Measurements from ENCODE around the gene SMARCD3. TPM values are rescaled to one million over a fixed set of nuclear protein-coding genes. Genes with fewer than 3 reads are reported as not detected.

Gene SMARCD3
- total RNA-seq, 1 experiment from 2014 or later: 30.3 TPM

DNA sequence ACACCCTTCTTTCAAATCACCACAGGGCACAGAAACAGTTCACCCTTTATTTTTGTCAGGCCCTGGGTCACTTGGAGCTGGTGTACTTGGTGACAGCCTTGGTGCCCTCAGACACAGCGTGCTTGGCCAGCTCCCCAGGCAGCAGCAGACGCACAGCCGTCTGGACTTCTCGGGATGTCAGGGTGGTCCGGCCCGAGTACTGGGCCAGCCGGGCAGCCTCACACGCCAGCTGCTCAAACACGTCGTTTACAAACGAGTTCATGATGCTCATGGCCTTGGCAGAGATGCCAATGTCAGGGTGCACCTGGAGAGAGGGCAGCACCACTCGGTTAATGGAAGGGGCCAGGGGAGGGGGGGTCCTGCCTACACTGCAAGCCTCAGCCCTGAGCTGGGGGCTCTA lies 40.7 kb downstream of the SMARCD3 start:
- H3K9ac ChIP-seq (ENCODE audit: low read length): no peak overlapping the region
- H3K4me1 ChIP-seq (ENCODE audit: control insufficient read depth in 1 of 2, insufficient read depth in 2 of 2, low read length in 2 of 2): no peaks in the 10 kb centered on the region
- intact Hi-C loops (cut with micrococcal nuclease): no loop called here
- DNase-seq (ENCODE audit: low read depth, low spot score) (no peak), ATAC-seq (no peak)
- no peak overlapping the region for H3K4me2 ChIP-seq (ENCODE audit: low read length)
- POLR2A ChIA-PET: no interaction called here
- peaks cover 0 to 6% of the 10 kb centered on the region in 2 experiments; a peak in 2 of 4 replicates for H3K36me3 ChIP-seq (ENCODE audit: control insufficient read depth in 1 of 2, insufficient read depth in 2 of 2, low read length in 2 of 2)
- H3K27me3 ChIP-seq (ENCODE audit: insufficient read depth, low read length): no peaks in the 10 kb centered on the region
- H3K79me2 ChIP-seq (ENCODE audit: insufficient read depth, low read length): no peaks in the 10 kb centered on the region
- no peaks in the 10 kb centered on the region for H3K9me2 ChIP-seq (ENCODE audit: insufficient read depth)
- no peaks in the 10 kb centered on the region for H3K9me3 ChIP-seq (ENCODE audit: control insufficient read depth in 1 of 2, insufficient read depth in 1 of 2, low read depth in 1 of 2, low read length in 2 of 2)
- RAD21 ChIA-PET (ENCODE audit: low non-redundant PET in 1 of 2, low total read pairs in 2 of 2, uncharacterized antibody in 2 of 2, unreplicated experiment in 2 of 2): no interaction called here
- TF ChIP-seq, protein P1, sequence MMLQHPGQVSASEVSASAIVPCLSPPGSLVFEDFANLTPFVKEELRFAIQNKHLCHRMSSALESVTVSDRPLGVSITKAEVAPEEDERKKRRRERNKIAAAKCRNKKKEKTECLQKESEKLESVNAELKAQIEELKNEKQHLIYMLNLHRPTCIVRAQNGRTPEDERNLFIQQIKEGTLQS (IDR thresholded peaks at IDR 0.05): no peak
- TF ChIP-seq REST (IDR thresholded peaks at IDR 0.05; ENCODE audit: low read depth): no peak
- no peak for TF ChIP-seq ZFX (IDR thresholded peaks at IDR 0.05)
- no peak for TF ChIP-seq FOSL1 (IDR thresholded peaks at IDR 0.05; ENCODE audit: low read depth)
- TF ChIP-seq POLR2A (IDR thresholded peaks at IDR 0.05; ENCODE audit: borderline replicate concordance, extremely low read depth, insufficient read depth, insufficient read length): no peak
- TF ChIP-seq YY1 (IDR thresholded peaks at IDR 0.05; ENCODE audit: extremely low read depth, insufficient replicate concordance, low read depth, low read length): no peak
- TF ChIP-seq, protein P2, sequence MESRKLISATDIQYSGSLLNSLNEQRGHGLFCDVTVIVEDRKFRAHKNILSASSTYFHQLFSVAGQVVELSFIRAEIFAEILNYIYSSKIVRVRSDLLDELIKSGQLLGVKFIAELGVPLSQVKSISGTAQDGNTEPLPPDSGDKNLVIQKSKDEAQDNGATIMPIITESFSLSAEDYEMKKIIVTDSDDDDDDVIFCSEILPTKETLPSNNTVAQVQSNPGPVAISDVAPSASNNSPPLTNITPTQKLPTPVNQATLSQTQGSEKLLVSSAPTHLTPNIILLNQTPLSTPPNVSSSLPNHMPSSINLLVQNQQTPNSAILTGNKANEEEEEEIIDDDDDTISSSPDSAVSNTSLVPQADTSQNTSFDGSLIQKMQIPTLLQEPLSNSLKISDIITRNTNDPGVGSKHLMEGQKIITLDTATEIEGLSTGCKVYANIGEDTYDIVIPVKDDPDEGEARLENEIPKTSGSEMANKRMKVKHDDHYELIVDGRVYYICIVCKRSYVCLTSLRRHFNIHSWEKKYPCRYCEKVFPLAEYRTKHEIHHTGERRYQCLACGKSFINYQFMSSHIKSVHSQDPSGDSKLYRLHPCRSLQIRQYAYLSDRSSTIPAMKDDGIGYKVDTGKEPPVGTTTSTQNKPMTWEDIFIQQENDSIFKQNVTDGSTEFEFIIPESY (IDR thresholded peaks at IDR 0.05; ENCODE audit: extremely low read depth, insufficient replicate concordance, low read length): no peak
- no peak for TF ChIP-seq EZH2phosphoT487 (IDR thresholded peaks at IDR 0.05; ENCODE audit: borderline replicate concordance)
- TF ChIP-seq POLR2AphosphoS5 (IDR thresholded peaks at IDR 0.05; ENCODE audit: low read depth, low read length): no peak
- no peak for TF ChIP-seq CBX3 (IDR thresholded peaks at IDR 0.05; ENCODE audit: low read depth)
- TF ChIP-seq, protein P3, sequence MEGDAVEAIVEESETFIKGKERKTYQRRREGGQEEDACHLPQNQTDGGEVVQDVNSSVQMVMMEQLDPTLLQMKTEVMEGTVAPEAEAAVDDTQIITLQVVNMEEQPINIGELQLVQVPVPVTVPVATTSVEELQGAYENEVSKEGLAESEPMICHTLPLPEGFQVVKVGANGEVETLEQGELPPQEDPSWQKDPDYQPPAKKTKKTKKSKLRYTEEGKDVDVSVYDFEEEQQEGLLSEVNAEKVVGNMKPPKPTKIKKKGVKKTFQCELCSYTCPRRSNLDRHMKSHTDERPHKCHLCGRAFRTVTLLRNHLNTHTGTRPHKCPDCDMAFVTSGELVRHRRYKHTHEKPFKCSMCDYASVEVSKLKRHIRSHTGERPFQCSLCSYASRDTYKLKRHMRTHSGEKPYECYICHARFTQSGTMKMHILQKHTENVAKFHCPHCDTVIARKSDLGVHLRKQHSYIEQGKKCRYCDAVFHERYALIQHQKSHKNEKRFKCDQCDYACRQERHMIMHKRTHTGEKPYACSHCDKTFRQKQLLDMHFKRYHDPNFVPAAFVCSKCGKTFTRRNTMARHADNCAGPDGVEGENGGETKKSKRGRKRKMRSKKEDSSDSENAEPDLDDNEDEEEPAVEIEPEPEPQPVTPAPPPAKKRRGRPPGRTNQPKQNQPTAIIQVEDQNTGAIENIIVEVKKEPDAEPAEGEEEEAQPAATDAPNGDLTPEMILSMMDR (IDR thresholded peaks at IDR 0.05 in 2 of 3, conservative IDR thresholded peaks at IDR 0.05 in 1 of 3; ENCODE audit: borderline replicate concordance in 1 of 3, insufficient read depth in 1 of 3, low read depth in 2 of 3, low read length in 2 of 3): no peak
- no peak for TF ChIP-seq CEBPB (IDR thresholded peaks at IDR 0.05; ENCODE audit: low read depth)
- no peak for TF ChIP-seq SIN3A (IDR thresholded peaks at IDR 0.05; ENCODE audit: low read depth)
- no peak for TF ChIP-seq SP1 (IDR thresholded peaks at IDR 0.05; ENCODE audit: low read depth)
- TF ChIP-seq RAD21 (IDR thresholded peaks at IDR 0.05; ENCODE audit: low read depth): no peak
- no peak for TF ChIP-seq JUND (IDR thresholded peaks at IDR 0.05)
- no peak for TF ChIP-seq EGR1 (IDR thresholded peaks at IDR 0.05; ENCODE audit: low read depth)
- TF ChIP-seq SRF (IDR thresholded peaks at IDR 0.05; ENCODE audit: low read depth): no peak
- TF ChIP-seq, protein P4, sequence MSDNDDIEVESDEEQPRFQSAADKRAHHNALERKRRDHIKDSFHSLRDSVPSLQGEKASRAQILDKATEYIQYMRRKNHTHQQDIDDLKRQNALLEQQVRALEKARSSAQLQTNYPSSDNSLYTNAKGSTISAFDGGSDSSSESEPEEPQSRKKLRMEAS (IDR thresholded peaks at IDR 0.05): no peak
- no peak for TF ChIP-seq EZH2 (IDR thresholded peaks at IDR 0.05)
- H3K4me3 ChIP-seq (replicated peaks in 1 of 2; ENCODE audit: low read depth in 1 of 2, low read length in 2 of 2): no peak overlapping the region
- no peak overlapping the region for H2AFZ ChIP-seq (ENCODE audit: low read depth, low read length, poor library complexity, severe bottlenecking)
- no peak overlapping the region for H3K27ac ChIP-seq (ENCODE audit: low read depth, low read length)
- CTCF ChIA-PET: no interaction called here
- BruUV-seq (replicated peaks): no TSS peak
- H4K20me1 ChIP-seq (ENCODE audit: insufficient read depth): no peaks in the 10 kb centered on the region
